T-helper 2 cell treated with Interferon-gamma antibody and Interleukin-4, amounts not matched to agents 5 μg/mL and 100 μg/mL, for 36 hours (primary cell): ENCODE results near the gene SPATS1.
"Not testable (repeated sequence)": the region's sequence is repeated elsewhere in the genome, so short reads cannot be mapped to it uniquely, and the experiment has no call there.

Source experiments
- DNase-seq: peaks from one replicate; pipeline ENCODE4 v3.0.0; 2021; ENCODE audit warnings: low spot score
- H3K27ac Mint-ChIP-seq: one replicate; pipeline ENCODE4 v1.8.0; 2021; ENCODE audit warnings: mild to moderate bottlenecking, mixed read lengths
- H3K27me3 Mint-ChIP-seq: one replicate; pipeline ENCODE4 v1.8.0; 2021; ENCODE audit warnings: low read depth, mixed read lengths
- H3K36me3 Mint-ChIP-seq: one replicate; pipeline ENCODE4 v1.8.0; 2021; ENCODE audit warnings: low read depth, mixed read lengths
- H3K4me1 Mint-ChIP-seq: one replicate; pipeline ENCODE4 v1.8.0; 2021; ENCODE audit warnings: low read depth, mixed read lengths
- H3K4me3 Mint-ChIP-seq: one replicate; pipeline ENCODE4 v1.8.0; 2022; ENCODE audit warnings: mild to moderate bottlenecking, moderate library complexity, mixed read lengths
- H3K9me3 Mint-ChIP-seq: one replicate; pipeline ENCODE4 v1.8.0; 2021; ENCODE audit warnings: mixed read lengths

Gene SPATS1

GRCh38 chr6:44304282-44305199 is 37.9 kb upstream of the SPATS1 start:
- Mint-ChIP-seq H3K27ac (no peak overlapping the region), H3K9me3 (no peaks in the 10 kb centered on the region), H3K36me3 (peaks cover 48% of the 10 kb centered on the region), H3K27me3 (no peaks in the 10 kb centered on the region), H3K4me1 (peaks cover 5% of the 10 kb centered on the region), H3K4me3 (no peak overlapping the region)
- DNase-seq, result peak; percentile 8

GRCh38 chr6:44305200-44305725 is 37.2 kb upstream of the SPATS1 start:
- H3K4me1 Mint-ChIP-seq, result peaks cover 5% of the 10 kb centered on the region
- H3K9me3 Mint-ChIP-seq, result no peaks in the 10 kb centered on the region
- no peak overlapping the region for H3K4me3 Mint-ChIP-seq
- peaks cover 50% of the 10 kb centered on the region for H3K36me3 Mint-ChIP-seq
- H3K27me3 Mint-ChIP-seq, result no peaks in the 10 kb centered on the region
- H3K27ac Mint-ChIP-seq, result no peak overlapping the region
- DNase-seq, result no peak

GRCh38 chr6:44306710-44307109 is 35.7 kb upstream of the SPATS1 start:
- H3K36me3 Mint-ChIP-seq, result peaks cover 45% of the 10 kb centered on the region
- H3K27ac Mint-ChIP-seq, result no peak overlapping the region
- H3K4me1 Mint-ChIP-seq, result peaks cover 7% of the 10 kb centered on the region
- H3K4me3 Mint-ChIP-seq, result no peak overlapping the region
- no peak for DNase-seq
- H3K27me3 Mint-ChIP-seq, result no peaks in the 10 kb centered on the region
- no peaks in the 10 kb centered on the region for H3K9me3 Mint-ChIP-seq

- peaks cover 41% of the 10 kb centered on the region for H3K36me3 Mint-ChIP-seq
- no peak overlapping the region for H3K4me3 Mint-ChIP-seq
- no peak for DNase-seq
- H3K4me1 Mint-ChIP-seq, result peaks cover 12% of the 10 kb centered on the region
- no peaks in the 10 kb centered on the region for H3K27me3 Mint-ChIP-seq
- H3K27ac Mint-ChIP-seq, result no peak overlapping the region
- H3K9me3 Mint-ChIP-seq, result no peaks in the 10 kb centered on the region
These were observed 35.2 kb upstream of the SPATS1 start for GRCh38 chr6:44307217-44307616.

- Mint-ChIP-seq H3K27ac (no peak overlapping the region), H3K4me3 (no peak overlapping the region), H3K4me1 (peaks cover 14% of the 10 kb centered on the region), H3K9me3 (no peaks in the 10 kb centered on the region), H3K27me3 (no peaks in the 10 kb centered on the region), H3K36me3 (peaks cover 31% of the 10 kb centered on the region)
- DNase-seq, result no peak
These were observed 33.4 kb upstream of the SPATS1 start for GRCh38 chr6:44309092-44309491.

GRCh38 chr6:44309631-44310030 is 32.8 kb upstream of the SPATS1 start:
- no peaks in the 10 kb centered on the region for H3K27me3 Mint-ChIP-seq
- H3K9me3 Mint-ChIP-seq, result no peaks in the 10 kb centered on the region
- no peak overlapping the region for H3K4me3 Mint-ChIP-seq
- no peak overlapping the region for H3K27ac Mint-ChIP-seq
- peaks cover 31% of the 10 kb centered on the region for H3K36me3 Mint-ChIP-seq
- peaks cover 14% of the 10 kb centered on the region for H3K4me1 Mint-ChIP-seq
- DNase-seq, result no peak

GRCh38 chr6:44310241-44310640 is 32.2 kb upstream of the SPATS1 start:
- Mint-ChIP-seq H3K36me3 (peaks cover 30% of the 10 kb centered on the region), H3K4me3 (no peak overlapping the region), H3K4me1 (peaks cover 14% of the 10 kb centered on the region), H3K27ac (no peak overlapping the region), H3K9me3 (no peaks in the 10 kb centered on the region), H3K27me3 (no peaks in the 10 kb centered on the region)
- no peak for DNase-seq

GRCh38 chr6:44311304-44311703 is 31.1 kb upstream of the SPATS1 start:
- H3K9me3 Mint-ChIP-seq, result no peaks in the 10 kb centered on the region
- DNase-seq, result no peak
- peaks cover 10% of the 10 kb centered on the region for H3K4me1 Mint-ChIP-seq
- peaks cover 1% of the 10 kb centered on the region for H3K27me3 Mint-ChIP-seq
- no peak overlapping the region for H3K27ac Mint-ChIP-seq
- peak overlapping the region; percentile 95 for H3K4me3 Mint-ChIP-seq
- peaks cover 22% of the 10 kb centered on the region for H3K36me3 Mint-ChIP-seq

GRCh38 chr6:44311767-44312166 is 30.7 kb upstream of the SPATS1 start:
- Mint-ChIP-seq H3K9me3 (no peaks in the 10 kb centered on the region), H3K36me3 (peaks cover 22% of the 10 kb centered on the region)

GRCh38 chr6:44312901-44313788 is 29.3 kb upstream of the SPATS1 start, which contains the start of gene AARS2:
Gene AARS2 (minus strand): TSS chr6:44313347. CDS start chr6:44313323, 24 bp downstream.
- H3K27me3 Mint-ChIP-seq, result peaks cover 7% of the 10 kb centered on the region
- no peaks in the 10 kb centered on the region for H3K9me3 Mint-ChIP-seq
- H3K36me3 Mint-ChIP-seq, result peaks cover 19% of the 10 kb centered on the region
- peak; percentile 91 for DNase-seq
- peak within 1 kb of the TSS; percentile 88 for H3K27ac Mint-ChIP-seq
- peak within 1 kb of the TSS; percentile 95 for H3K4me3 Mint-ChIP-seq
- H3K4me1 Mint-ChIP-seq, result peaks cover 10% of the 10 kb centered on the region

More at GRCh38 chr6:44311767-44312166, 30.7 kb upstream of the SPATS1 start:
- DNase-seq, result no peak
- H3K4me1 Mint-ChIP-seq, result peaks cover 10% of the 10 kb centered on the region
- peak overlapping the region; percentile 88 for H3K27ac Mint-ChIP-seq
- peak overlapping the region; percentile 95 for H3K4me3 Mint-ChIP-seq
- H3K27me3 Mint-ChIP-seq, result peaks cover 2% of the 10 kb centered on the region

- not testable (repeated sequence) for DNase-seq, H3K4me1 Mint-ChIP-seq, H3K4me3 Mint-ChIP-seq, H3K27ac Mint-ChIP-seq, H3K9me3 Mint-ChIP-seq
- Mint-ChIP-seq H3K36me3 (peaks cover 11% of the 10 kb centered on the region), H3K27me3 (peaks cover 19% of the 10 kb centered on the region)
These were observed 27.8 kb upstream of the SPATS1 start for GRCh38 chr6:44314657-44315056.

GRCh38 chr6:44315516-44315915 is 26.9 kb upstream of the SPATS1 start:
- H3K36me3 Mint-ChIP-seq, result peaks cover 5% of the 10 kb centered on the region
- no peak for DNase-seq
- H3K4me3 Mint-ChIP-seq, result no peak overlapping the region
- H3K4me1 Mint-ChIP-seq, result peaks cover 10% of the 10 kb centered on the region
- no peak overlapping the region for H3K27ac Mint-ChIP-seq
- peaks cover 27% of the 10 kb centered on the region for H3K27me3 Mint-ChIP-seq
- no peaks in the 10 kb centered on the region for H3K9me3 Mint-ChIP-seq

GRCh38 chr6:44315951-44316350 is 26.5 kb upstream of the SPATS1 start:
- H3K27me3 Mint-ChIP-seq, result peaks cover 29% of the 10 kb centered on the region
- H3K4me3 Mint-ChIP-seq, result no peak overlapping the region
- peaks cover 10% of the 10 kb centered on the region for H3K4me1 Mint-ChIP-seq
- no peak for DNase-seq
- H3K9me3 Mint-ChIP-seq, result no peaks in the 10 kb centered on the region
- no peak overlapping the region for H3K27ac Mint-ChIP-seq
- H3K36me3 Mint-ChIP-seq, result peaks cover 3% of the 10 kb centered on the region

- Mint-ChIP-seq H3K27ac (no peak overlapping the region), H3K36me3 (peaks cover 2% of the 10 kb centered on the region), H3K9me3 (no peaks in the 10 kb centered on the region), H3K4me3 (no peak overlapping the region), H3K4me1 (peaks cover 10% of the 10 kb centered on the region), H3K27me3 (peaks cover 31% of the 10 kb centered on the region)
- DNase-seq, result no peak
These were observed 26.0 kb upstream of the SPATS1 start for GRCh38 chr6:44316481-44316880.
